Pancreas (tissue), 10 donors: Measurements from ENCODE around the gene TAB2. TPM values are rescaled to one million over a fixed set of nuclear protein-coding genes. Genes with fewer than 3 reads are reported as not detected.

Experiments used
- ATAC-seq, 4 donors: fragments of 200-7000 bp; cut with Tn5 transposase; one replicate each; pipeline versions ENCODE4 v1.8.0 to v1.9.1; 2020; ENCODE audit warnings: mild to moderate bottlenecking in 4 of 4, moderate library complexity in 4 of 4
- DNase-seq, 6 donors: peaks; one replicate each; pipeline ENCODE4 v3.0.0-alpha.2; 2020
- FAIRE-seq: peaks from 2 replicates; lab custom pipeline; 2012; peaks lifted over from hg19 to GRCh38; lab: Jason Lieb, UNC
- H3K27ac ChIP-seq, 4 donors: fragments of 200-600 bp; sonication (generic); 1 replicate in 3 of 4; 2 replicates in 1 of 4; pipeline versions ENCODE4 v1.5.0 to v1.8.0; 2020
- H3K27me3 ChIP-seq, 4 donors: fragments of 200-600 bp; one replicate each; pipeline ENCODE4 v1.8.0; 2021
- H3K36me3 ChIP-seq, 3 donors: fragments of 200-600 bp; sonication (generic) in 1 of 3; one replicate each; pipeline versions ENCODE4 v1.5.0 to v1.8.0; 2020 to 2021
- H3K4me1 ChIP-seq, 3 donors: fragments of 200-600 bp; one replicate each; pipeline ENCODE4 v1.8.0; 2021
- H3K4me3 ChIP-seq, 4 donors: fragments of 200-600 bp; sonication (generic) in 2 of 4; one replicate each; pipeline versions ENCODE4 v1.5.0 to v1.8.0; 2020 to 2021
- H3K9me3 ChIP-seq, 4 donors: fragments of 200-600 bp; one replicate each; pipeline ENCODE4 v1.8.0; 2021
- CTCF ChIP-seq, 4 donors: fragments of 200-600 bp; sonication (generic) in 3 of 4; IDR thresholded peaks; one replicate each; pipeline versions ENCODE4 v1.5.0 to v1.8.0; 2021; ENCODE audit warnings: antibody characterized with exemption in 4 of 4
- WGBS, 2 donors: extraction: QIAGEN DNeasy Blood & Tissue Kit; methylation state at CpG; one replicate each; pipeline ENCODE4 v1.1.7; 2013; 5-methylcytosine and 5-hydroxymethylcytosine counted together
- intact Hi-C, 3 donors: fragments of 100-400 bp; cut with DNase I; formaldehyde crosslinking; loops; one replicate each; pipeline versions ENCODE4 v1.11.1 to v1.14.2; 2022
- polyA plus RNA-seq, 2 donors: library from polyadenylated mRNA; stranded (reverse); fragments of 200-250 nt; gene quantifications; one replicate each; pipeline ENCODE4 v1.2.3, GENCODE V29; 2013
- total RNA-seq, 6 donors: library from RNA; stranded (reverse); fragmentation: NEBNext Ultra II Directional in 4 of 6; extraction: Animal tissue kit (Norgen Biotek cat#: 25700) in 4 of 6; gene quantifications; one replicate each; pipeline versions ENCODE4 v1.2.1 to v1.2.4, GENCODE V29; 2021 to 2023
- donor health status: healthy with polysubstance abuse.
- donor health status: DM: no; HTN: no; CAD: no; lungs with moderate emphysema.
- donor health status: DM: no; HTN: no; CAD: no.
- donor health status: control.
- donor health status: control.
- donor health status: Bipolar disorder and iron deficiency.
- donor health status: DM: yes; HTN: yes; CAD: no.
- donor health status: DM: no; HTN: no; CAD: no.
- donor health status: DM: no; HTN: no; CAD: no.
- donor health status: DM: yes; HTN: yes; CAD: no.

Gene TAB2
- total and polyA plus RNA-seq, 8 donors = 6.6 to 35.1 (median 20.7) TPM

DNA sequence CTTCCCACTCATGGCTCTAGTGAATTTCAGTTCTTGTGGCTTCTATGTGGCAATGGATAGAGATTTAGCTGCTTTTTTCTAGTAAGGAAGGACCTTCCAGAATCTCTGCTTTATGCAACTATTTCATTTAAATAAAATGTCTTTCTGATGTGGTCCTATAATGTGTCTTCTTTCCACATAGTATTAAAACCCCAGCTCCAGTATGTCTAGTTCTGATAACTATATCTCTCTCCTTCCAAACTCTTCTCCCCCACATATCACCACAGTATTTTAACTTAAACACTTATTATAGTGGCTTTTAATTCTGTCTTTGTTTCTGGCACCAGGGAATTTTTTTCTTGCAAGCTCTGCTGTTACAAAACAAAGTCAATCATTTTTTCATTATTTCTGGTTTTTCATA is 41.9 kb downstream of the TAB2 start:
- Histone ChIP-seq H3K4me1 (peaks cover 5 to 7% (median 5%) of the 10 kb centered on the region in 3 donors), H3K36me3 (no peaks in the 10 kb centered on the region), H3K4me3 (no peak overlapping the region), H3K27ac (no peak overlapping the region), H3K27me3 (no peaks in the 10 kb centered on the region), H3K9me3 (no peaks in the 10 kb centered on the region)
- DNase-seq (no peak), FAIRE-seq (no peak), ATAC-seq (no peak)
- intact Hi-C loops = no loop called here
- no peak for TF ChIP-seq CTCF (IDR thresholded peaks at IDR 0.05)

- Histone ChIP-seq H3K4me1 (peaks cover 7 to 16% (median 16%) of the 10 kb centered on the region in 3 donors), H3K27me3 (no peaks in the 10 kb centered on the region), H3K36me3 (no peaks in the 10 kb centered on the region), H3K9me3 (no peaks in the 10 kb centered on the region), H3K4me3 (no peak overlapping the region), H3K27ac (no peak overlapping the region)
- FAIRE-seq = no peak
- intact Hi-C loops = no loop called here
- 96 to 97% methylated on average over 3 of the region's 3 CpGs for WGBS, 2 donors
- no peak for ATAC-seq
- no peak for TF ChIP-seq CTCF (IDR thresholded peaks at IDR 0.05)
- no peak for DNase-seq
Measured at GRCh38 chr6:149360536-149360935, 43.0 kb downstream of the TAB2 start.

- WGBS, 2 donors = 97 to 99% methylated on average over 5 of the region's 5 CpGs
- FAIRE-seq = no peak
- Histone ChIP-seq H3K27ac (no peak overlapping the region), H3K4me3 (no peak overlapping the region), H3K4me1 (peaks cover 7 to 23% (median 21%) of the 10 kb centered on the region in 3 donors), H3K27me3 (no peaks in the 10 kb centered on the region), H3K9me3 (no peaks in the 10 kb centered on the region), H3K36me3 (no peaks in the 10 kb centered on the region)
- intact Hi-C loops = no loop called here
- TF ChIP-seq CTCF (IDR thresholded peaks at IDR 0.05) = no peak
- no peak for DNase-seq
- no peak for ATAC-seq
Measured at GRCh38 chr6:149362289-149362688, 44.8 kb downstream of the TAB2 start.

DNA sequence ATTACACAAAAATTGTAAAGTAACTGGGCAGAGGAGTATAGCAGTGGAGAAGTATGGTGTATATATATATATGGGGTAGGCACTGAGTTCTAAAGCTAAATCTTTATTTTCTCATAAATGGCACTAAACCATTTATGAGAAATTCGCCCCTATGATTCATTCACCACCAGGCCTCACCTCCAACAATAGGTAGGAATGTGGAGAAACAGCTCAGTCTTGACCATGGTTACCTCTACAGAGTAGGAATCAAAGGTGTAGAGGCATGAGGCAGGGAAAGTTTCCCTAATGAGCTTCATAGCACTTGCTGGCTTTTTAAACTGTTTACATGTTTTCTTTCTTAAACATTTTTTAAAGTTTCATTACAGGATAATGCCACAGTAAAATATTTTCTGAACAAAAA is 45.6 kb downstream of the TAB2 start:
- H3K4me3 ChIP-seq = no peak overlapping the region
- no peak overlapping the region for H3K27ac ChIP-seq
- peaks cover 7 to 23% (median 21%) of the 10 kb centered on the region in 3 donors for H3K4me1 ChIP-seq
- no peaks in the 10 kb centered on the region for H3K9me3 ChIP-seq
- no peaks in the 10 kb centered on the region for H3K27me3 ChIP-seq
- no peak for TF ChIP-seq CTCF (IDR thresholded peaks at IDR 0.05)
- DNase-seq = no peak
- intact Hi-C loops = no loop called here
- no peak for ATAC-seq
- 97 to 100% methylated on average over 1 of the region's 1 CpG for WGBS, 2 donors
- no peak for FAIRE-seq
- no peaks in the 10 kb centered on the region for H3K36me3 ChIP-seq

- intact Hi-C loops = no loop called here
- H3K27me3 ChIP-seq = no peaks in the 10 kb centered on the region
- TF ChIP-seq CTCF (IDR thresholded peaks at IDR 0.05) = no peak
- 8% methylated on average over 2 of the region's 2 CpGs for WGBS, 2 donors
- no peaks in the 10 kb centered on the region for H3K36me3 ChIP-seq
- FAIRE-seq (no peak), DNase-seq (no peak), ATAC-seq (peak in 1 of 4 donors; percentile 35)
- peaks cover 7 to 23% (median 21%) of the 10 kb centered on the region in 3 donors for H3K4me1 ChIP-seq
- H3K9me3 ChIP-seq = no peaks in the 10 kb centered on the region
- H3K4me3 ChIP-seq = no peak overlapping the region
- no peak overlapping the region for H3K27ac ChIP-seq
Measured at GRCh38 chr6:149364557-149364956, 47.0 kb downstream of the TAB2 start.
